ENCODE data around the gene DLK2.
"Not testable (repeated sequence)": the region's sequence is repeated elsewhere in the genome, so short reads cannot be mapped to it uniquely, and the experiment has no call there.

DNA sequence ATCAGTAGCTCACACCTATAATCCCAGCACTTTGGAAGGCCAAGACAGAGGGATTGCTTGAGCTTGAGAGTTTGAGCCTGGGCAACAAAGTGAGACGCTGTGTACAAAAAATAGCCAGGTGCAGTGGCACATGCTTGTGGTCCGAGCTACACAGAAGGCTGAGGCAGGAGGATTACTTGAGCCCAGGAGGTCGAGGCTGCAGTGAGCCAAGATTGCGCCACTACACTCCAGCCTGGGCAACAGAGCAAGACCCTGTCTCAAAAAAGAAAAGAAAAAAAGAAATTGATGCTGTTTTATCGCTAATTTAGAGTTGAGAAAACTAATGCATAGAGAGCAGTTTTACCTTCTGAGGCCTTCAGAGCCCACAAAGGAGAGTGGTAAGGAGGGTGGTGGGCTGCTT, 42.9 kb upstream of the DLK2 start:
- TF ChIP-seq, protein P1, sequence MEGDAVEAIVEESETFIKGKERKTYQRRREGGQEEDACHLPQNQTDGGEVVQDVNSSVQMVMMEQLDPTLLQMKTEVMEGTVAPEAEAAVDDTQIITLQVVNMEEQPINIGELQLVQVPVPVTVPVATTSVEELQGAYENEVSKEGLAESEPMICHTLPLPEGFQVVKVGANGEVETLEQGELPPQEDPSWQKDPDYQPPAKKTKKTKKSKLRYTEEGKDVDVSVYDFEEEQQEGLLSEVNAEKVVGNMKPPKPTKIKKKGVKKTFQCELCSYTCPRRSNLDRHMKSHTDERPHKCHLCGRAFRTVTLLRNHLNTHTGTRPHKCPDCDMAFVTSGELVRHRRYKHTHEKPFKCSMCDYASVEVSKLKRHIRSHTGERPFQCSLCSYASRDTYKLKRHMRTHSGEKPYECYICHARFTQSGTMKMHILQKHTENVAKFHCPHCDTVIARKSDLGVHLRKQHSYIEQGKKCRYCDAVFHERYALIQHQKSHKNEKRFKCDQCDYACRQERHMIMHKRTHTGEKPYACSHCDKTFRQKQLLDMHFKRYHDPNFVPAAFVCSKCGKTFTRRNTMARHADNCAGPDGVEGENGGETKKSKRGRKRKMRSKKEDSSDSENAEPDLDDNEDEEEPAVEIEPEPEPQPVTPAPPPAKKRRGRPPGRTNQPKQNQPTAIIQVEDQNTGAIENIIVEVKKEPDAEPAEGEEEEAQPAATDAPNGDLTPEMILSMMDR (IDR thresholded peaks at IDR 0.05 in 2 of 3, conservative IDR thresholded peaks at IDR 0.05 in 1 of 3; ENCODE audit: borderline replicate concordance in 1 of 3, insufficient read depth in 1 of 3, low read depth in 2 of 3, low read length in 2 of 3), result not testable (repeated sequence)
- not testable (repeated sequence) for TF ChIP-seq POLR2AphosphoS5 (IDR thresholded peaks at IDR 0.05; ENCODE audit: low read depth, low read length); SP1 (IDR thresholded peaks at IDR 0.05; ENCODE audit: low read depth); EZH2phosphoT487 (IDR thresholded peaks at IDR 0.05; ENCODE audit: borderline replicate concordance); POLR2A (IDR thresholded peaks at IDR 0.05; ENCODE audit: borderline replicate concordance, extremely low read depth, insufficient read depth, insufficient read length); SIN3A (IDR thresholded peaks at IDR 0.05; ENCODE audit: low read depth)
- TF ChIP-seq, protein P2, sequence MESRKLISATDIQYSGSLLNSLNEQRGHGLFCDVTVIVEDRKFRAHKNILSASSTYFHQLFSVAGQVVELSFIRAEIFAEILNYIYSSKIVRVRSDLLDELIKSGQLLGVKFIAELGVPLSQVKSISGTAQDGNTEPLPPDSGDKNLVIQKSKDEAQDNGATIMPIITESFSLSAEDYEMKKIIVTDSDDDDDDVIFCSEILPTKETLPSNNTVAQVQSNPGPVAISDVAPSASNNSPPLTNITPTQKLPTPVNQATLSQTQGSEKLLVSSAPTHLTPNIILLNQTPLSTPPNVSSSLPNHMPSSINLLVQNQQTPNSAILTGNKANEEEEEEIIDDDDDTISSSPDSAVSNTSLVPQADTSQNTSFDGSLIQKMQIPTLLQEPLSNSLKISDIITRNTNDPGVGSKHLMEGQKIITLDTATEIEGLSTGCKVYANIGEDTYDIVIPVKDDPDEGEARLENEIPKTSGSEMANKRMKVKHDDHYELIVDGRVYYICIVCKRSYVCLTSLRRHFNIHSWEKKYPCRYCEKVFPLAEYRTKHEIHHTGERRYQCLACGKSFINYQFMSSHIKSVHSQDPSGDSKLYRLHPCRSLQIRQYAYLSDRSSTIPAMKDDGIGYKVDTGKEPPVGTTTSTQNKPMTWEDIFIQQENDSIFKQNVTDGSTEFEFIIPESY (IDR thresholded peaks at IDR 0.05; ENCODE audit: extremely low read depth, insufficient replicate concordance, low read length), result not testable (repeated sequence)

All from HCT116 (cell line).